LNCAP (cell line): ENCODE data around the gene DIP2A.

ENCODE experiments used
- CTCF ChIP-seq: fragments of 450-650 bp; IDR thresholded peaks from 2 replicates; pipeline ENCODE4 v1.5.1; 2017; ENCODE audit warnings: mild to moderate bottlenecking

The DIP2A gene

GRCh38 chr21:46436621-46437020 lies 22.1 kb upstream of the DIP2A start:
- TF ChIP-seq CTCF, result no peak

GRCh38 chr21:46437096-46437498 lies 21.6 kb upstream of the DIP2A start:
- TF ChIP-seq CTCF, result no peak

- no peak for TF ChIP-seq CTCF
Measured at GRCh38 chr21:46437511-46437910, 21.2 kb upstream of the DIP2A start.

GRCh38 chr21:46438241-46438640 lies 20.4 kb upstream of the DIP2A start:
- TF ChIP-seq CTCF, result no peak

GRCh38 chr21:46439906-46440305 lies 18.8 kb upstream of the DIP2A start:
- TF ChIP-seq CTCF, result no peak

GRCh38 chr21:46441331-46441730 lies 17.4 kb upstream of the DIP2A start:
- TF ChIP-seq CTCF, result no peak

DNA sequence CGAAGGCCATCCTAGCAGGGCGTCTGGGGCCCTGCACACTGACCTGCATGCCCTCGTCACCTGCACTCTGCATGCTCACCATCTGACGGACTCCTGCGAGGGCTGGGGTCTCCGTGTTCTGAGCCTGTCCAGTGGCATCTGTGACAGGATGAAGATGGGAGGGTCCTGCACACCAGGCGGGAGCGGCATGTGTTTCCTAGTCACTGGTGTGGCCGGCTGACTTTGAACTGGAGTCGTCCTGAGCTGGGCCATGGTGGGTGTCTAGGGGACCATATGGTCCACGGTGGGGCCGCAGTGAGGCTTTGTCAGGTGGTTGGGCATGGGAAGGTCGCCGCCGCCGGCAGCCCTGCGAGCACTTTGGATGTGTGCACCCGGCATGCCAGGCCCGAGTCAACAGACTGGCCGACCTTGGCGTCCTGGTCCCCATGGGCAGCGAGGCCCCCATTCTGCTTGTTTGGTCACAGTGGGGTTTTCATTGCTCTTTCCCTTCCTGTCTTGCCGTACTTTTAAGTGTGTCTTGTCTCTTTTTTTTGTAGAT lies 16.7 kb upstream of the DIP2A start:
- TF ChIP-seq CTCF, result no peak

GRCh38 chr21:46442938-46443337 lies 15.8 kb upstream of the DIP2A start:
- no peak for TF ChIP-seq CTCF
